GM19025 (cell line): Measurements from ENCODE around the gene ADGRL2.

Experiments
- ATAC-seq: cut with Tn5 transposase; IDR thresholded peaks from one replicate; pipeline ENCODE4 v1.9.1; 2021; ENCODE audit warnings: mild to moderate bottlenecking, low read depth, moderate library complexity; ENCODE audit not compliant: unreplicated experiment

ADGRL2 gene

DNA sequence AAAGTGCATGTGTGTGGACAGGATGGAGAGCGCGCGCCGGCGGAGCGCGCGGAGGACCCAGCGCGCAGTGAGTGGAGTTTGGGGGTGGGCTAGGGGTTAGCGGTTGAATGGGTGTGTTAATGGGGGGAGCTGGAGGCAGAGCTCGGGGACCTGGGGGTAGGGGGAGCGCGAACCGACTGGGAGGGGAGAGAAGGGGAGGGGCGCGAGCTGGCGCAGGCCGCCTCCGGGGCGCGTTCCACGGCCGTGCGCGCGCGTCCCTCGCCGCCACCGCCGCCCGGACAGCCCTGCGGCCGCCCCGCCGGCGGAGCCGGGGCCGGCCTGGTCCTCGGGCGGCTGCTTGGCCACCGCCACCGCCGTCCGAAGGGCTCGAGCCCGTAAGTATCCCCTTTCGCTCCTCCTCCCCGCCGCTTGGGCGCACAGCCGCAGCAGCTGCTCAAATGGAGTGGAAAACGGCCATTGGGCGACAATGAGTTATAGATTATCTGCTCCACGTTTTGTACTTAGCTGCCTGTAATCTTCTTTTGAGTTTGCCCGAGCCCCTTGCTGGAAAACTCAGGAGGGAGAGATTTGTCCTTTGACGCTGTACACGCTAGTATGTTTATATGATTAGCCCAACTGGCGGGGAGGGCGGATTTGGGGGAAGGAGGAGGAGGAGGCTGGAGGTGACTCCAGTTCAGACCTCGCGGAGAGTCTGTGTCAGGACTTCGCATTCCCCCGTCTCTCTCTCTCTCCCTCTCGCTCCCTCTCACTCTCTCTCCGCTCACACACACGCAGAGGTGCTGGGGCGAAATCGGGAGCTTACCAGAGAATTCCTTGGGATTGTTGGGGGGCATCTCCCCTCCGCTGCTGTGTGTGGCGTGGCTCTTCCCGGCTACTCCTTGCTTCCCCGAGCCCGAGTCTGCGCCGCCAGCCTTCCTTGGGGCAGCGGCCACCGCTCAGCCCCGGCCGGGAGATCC lies at the start of gene ADGRL2:
ADGRL2 (plus strand) TSS at position 240 of the 956 bp plus-strand sequence. CDS start 36,051 bp downstream, outside the sequence.
- no peak for ATAC-seq

DNA sequence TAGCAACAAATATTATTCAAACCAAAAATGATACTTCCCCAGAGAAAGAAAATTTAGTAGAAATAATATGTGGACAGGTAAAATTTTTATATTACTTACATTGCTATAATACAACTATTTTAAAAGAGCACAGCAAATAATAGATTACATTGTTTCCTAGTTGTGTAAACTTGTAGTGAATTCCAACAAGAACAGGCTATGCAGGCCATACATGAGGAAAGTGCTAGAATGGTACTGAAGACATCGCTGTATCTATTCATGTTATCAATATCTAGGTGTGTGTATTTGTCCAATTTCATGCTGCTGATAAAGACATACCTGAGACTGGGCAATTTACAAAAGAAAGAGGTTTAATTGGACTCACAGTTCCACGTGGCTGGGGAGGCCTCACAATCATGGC lies 47.9 kb upstream of the ADGRL2 start:
- ATAC-seq, result no peak

DNA sequence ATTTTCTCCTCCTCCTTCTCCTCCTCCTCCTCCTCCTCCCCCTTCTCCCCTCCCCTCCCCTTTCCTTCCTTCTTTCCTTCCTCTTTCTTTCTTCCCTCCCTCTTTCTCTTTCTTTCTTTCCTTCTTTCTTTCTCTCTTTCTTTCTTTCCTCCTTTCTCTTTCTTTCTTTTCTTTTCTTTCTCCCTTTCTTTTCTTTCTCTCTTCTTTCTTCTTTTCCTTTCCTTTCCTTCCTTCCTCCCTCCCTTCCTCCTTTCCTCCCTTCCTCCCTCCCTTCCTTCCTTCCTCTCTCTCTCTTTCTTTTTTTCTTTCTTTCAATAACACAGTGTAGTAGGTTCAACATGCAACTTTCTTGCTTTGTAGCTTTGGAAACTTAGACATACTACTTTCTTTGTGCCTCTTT lies 46.3 kb upstream of the ADGRL2 start:
- ATAC-seq, result no peak

DNA sequence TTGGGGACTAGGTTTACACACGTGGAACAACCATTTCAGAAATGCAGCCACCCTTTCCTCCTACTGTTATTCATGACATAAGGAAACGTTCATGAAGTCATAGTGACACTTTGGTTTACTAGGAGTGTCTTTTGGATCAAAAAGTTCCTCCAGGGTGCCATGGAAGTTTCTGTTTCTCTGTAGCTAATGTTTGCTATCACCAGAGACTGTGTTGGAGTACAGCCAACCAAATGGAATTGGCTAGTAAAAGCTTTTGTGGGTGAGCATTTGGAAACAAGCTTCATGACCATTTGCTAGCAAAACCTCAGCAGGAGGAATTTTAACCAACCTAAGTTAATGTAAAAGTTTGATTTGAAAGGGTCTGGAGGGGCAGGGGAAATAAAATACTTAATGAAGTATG lies 43.9 kb upstream of the ADGRL2 start:
- ATAC-seq, result no peak

DNA sequence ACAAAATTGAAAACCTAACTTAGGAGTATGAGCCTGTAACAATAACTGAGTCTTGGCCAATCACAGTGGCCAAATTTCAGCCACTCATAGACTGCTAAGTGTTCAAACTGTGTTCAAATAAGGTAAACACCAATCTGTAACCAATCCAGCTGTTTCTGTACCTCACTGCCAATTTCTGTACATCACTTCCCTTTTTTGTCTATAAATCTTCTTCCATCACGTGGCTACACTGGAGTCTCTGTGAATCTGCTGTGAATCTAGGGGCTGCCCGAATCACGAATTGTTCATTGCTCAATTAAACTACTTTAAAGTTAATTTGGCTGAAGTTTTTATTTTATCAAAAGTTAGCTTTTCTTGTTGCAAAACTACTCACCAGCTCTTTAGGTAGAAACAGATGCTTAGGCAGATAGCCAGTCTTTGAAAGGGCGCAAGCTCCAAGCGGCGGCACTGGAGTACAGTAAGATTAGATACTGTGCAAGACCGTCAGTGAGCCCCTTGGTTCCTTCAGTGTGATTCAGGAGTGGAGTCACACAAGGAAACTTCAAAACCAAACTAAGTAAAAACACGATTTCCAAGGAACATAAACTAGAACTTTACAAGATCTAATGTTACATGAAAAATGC lies 43.2 kb upstream of the ADGRL2 start:
- no peak for ATAC-seq

DNA sequence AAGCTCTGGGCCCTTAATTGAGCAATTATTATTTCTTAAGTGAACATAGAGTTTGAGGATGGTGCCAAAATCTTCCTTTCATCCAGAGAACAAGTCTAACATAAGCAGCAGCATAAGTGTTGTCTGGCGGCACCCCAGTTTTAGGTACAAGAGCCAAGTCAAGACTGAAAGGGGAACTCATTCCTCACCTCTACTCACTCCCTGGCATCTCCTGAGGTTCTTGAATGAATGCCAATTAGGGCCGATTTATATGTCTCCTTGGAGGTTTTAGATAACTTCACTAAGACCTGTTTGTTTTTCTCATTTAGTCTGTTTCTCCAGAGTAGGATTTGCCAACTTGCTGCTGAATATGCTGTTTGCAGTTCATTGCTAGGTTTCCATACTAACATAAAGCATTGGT lies 42.6 kb upstream of the ADGRL2 start:
- no peak for ATAC-seq

DNA sequence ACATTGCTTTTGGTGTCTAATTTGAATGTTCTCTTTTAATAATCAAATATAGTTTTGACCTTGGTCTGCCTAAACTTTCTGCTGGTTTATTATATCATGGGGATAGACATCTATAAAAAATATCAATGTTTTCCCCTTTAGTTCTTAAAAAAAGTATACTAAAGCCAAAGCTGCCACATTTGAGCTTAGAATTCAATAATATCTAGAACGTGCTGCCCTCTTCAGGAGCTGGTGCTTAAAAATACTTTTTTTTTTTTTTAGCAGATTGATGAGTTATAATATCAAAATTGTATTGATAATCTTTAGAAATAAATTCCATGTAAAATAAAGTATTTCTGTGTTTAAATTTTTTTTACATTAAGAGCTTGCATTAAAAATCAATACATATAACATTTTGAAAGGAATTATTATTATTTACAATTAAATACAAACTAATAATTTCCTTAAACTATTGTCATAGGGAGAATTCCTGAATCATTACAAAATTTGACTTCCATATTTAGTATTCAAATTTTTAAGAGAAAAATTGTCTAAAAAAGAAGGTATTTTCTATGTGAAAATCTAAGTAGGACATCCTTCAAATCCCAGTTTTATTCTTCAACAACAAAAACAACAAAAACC lies 40.1 kb upstream of the ADGRL2 start:
- no peak for ATAC-seq

DNA sequence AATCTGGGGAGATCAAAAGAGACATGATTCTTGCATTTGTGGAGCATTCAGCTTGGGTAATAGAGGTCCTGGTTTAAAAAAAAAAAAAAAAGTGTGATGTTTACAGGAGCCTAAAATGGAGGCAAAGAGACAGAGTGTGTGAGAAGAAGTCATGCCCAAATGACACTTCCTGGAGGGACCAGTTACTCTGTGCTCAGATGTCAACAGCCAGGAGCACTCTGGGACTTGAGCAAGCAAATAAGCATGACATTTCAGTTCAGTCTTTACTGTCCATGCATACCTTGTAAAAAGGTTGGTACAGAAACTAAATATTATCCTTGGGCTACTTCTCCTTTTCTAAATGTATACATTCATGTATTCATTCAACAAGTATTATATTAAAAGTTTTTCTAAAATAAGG lies 25.2 kb upstream of the ADGRL2 start:
- no peak for ATAC-seq

DNA sequence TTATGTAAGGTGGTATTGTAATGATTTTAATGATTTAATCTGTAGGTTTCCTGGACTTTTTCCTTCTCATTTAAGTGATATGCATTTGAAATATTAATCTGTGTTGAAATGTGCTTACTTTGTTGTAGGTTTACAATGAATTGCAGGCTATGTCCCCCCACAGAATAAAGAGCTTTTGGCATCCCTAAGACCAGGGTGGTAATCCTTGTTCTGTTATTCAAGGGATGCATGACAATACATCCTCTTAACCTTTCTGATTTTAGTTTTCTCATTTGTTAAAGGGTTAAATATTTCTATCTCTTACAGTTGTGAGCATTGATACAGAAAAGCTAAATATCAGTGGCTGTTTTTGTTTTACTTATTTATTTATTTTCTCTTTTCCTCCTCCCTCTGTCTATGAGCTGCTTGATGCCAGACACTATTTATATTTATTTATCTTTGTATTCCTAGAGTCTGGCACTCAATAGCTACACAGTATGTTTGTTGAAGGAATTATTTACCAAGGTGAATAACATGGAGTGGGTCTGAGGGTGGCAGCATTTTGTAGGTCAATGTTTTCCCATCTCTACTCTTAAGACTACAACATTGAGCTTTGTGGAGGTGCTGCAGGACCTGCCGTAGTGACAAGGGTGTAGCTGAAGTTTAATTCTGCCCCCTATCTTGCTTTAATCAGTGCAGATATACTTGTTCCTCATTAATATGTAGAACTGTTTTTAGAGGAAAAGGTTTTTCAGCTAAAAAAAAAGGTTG lies 19.9 kb upstream of the ADGRL2 start:
- ATAC-seq, result no peak

DNA sequence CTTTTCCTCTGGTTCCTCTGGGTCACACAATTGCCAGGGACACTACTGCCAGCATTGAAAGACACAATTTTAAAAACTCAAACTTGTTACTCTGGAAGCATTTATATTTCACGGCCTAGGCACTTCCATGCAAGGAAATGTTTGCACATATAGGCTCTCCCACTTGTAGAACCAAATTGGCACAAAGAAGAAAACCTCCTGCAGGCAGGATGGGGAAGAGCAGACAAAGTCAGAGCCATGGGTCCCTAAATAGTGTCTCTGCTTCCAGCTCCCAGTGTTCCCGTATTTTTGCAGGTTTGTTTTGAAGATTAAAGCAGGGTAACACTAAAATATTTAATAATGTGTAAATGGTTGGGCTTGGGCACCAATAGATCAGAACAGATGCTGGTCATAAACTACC lies 19.0 kb upstream of the ADGRL2 start:
- no peak for ATAC-seq

DNA sequence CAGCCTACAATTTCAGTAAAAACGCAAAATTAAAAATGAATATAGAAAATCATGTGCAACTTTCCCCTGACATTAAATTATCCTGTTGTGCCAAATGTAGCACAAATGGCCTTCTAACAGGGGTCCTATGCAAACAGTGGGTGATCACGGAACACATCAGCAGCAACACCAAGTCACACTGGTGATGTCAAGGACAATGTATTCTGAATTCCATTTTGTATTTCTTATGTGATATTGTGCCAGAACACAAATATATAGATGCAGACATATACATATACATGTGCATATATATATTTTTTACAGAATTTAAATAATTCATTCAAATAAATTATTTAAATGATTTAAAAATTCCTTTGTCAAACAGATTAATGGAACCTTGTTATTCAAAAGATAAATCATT lies 8.6 kb upstream of the ADGRL2 start:
- ATAC-seq, result no peak

DNA sequence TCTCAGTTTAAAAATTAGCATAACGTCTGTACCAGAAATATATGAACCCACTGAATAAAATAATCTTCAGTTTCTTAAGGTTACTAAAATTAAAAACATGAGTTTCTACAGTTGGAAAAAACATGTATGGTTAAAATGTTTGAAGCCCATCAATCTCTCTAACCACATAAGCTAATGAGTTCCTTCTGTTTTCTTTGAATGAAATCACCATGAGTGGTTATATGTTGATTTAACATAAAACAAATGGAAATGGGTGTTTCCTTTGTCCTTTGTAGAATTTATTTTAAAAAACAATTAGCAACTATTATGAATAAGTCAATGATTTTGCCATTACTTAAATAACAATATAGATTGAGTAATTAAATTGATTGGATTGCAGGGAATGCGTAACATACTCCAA lies 3.0 kb upstream of the ADGRL2 start:
- ATAC-seq, result no peak

DNA sequence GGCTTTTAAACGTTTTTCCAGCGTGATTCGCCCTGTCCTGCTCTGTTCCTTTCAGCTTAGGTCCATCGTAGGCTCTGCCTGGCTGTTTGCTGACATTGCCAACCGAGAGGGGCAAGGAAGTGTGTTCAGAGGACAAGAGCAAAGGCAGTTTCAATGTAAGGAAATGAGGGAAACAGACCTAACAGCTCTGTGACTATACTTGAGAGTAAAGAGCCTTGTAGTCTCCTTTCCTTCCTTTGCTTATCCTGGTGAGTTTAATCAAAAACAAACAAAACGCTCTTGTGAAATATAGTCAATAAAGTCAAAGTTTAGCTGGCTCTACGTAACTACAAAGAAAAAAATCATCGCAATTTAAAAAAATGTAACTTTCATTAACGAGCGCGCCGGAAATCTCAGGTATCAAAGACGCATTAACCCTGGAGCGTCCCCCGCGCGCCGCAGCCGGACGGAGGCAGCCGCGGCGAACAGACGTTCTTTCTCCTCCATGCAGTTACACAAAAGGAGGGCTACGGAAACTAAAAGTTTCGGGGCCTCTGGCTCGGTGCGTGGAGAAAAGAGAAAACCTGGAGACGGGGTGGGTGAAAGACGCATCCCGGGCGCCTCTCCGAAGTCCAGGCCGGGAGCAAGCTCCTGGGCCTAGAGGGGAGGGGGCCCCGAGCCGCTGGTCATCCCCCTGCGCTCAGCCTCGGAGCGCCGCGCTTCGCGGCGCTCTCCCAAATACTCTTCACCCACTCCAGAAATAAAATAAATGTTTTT lies 617 bp upstream of the ADGRL2 start:
- no peak for ATAC-seq

DNA sequence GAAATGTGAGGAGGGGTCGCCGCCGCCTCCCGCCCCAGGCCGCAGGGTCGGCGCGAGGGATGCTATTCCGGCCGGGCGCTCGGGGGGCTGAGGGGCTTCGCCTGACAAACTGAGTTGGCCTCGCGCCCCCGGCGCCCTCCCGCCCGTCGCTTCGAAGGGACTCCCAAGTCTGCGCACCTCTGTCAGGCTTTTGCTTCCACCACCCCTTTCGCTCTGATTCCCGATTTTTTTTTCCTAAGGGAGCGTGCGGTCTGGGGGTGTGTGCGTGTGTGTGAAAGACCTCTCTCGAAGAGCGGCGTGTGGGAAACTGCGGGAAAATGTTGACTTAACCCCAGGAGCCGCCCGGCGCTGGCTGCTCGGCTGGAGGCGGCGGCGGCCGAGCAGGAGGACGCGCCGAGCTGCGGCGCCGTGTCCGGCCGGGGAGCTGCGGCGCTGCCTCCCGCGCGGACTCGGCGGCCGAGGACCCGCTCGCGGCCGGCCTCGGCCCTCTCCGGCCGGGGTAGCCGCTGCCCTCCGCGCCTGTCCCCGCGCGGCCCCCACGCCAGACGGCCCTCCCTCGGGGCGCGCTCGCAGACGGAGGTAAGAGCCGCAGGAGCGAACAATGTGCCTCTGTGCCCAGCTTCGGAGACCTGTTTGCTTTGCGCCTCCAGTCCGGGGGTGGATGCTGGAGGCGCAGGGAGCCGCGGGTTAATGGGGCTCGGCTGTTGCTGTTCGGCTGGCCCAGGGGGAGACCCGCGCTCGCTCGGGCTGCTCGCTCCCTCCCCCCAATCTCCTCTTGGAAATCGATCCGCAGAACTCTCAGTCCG lies 1.1 kb downstream of the ADGRL2 start:
- no peak for ATAC-seq

DNA sequence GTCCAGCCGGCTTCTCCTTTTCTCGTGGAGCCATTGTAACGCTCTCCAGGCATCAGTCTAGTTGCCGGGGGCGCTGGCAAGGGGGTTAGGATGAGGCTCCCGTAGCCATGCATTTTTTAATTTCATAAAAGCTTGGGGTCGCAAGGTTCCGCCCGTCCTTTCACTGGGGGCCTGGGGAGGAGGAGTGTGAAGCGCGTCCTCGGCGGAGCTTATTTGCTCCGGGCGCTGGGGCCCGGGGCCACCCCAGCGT lies 1.6 kb downstream of the ADGRL2 start:
- no peak for ATAC-seq

DNA sequence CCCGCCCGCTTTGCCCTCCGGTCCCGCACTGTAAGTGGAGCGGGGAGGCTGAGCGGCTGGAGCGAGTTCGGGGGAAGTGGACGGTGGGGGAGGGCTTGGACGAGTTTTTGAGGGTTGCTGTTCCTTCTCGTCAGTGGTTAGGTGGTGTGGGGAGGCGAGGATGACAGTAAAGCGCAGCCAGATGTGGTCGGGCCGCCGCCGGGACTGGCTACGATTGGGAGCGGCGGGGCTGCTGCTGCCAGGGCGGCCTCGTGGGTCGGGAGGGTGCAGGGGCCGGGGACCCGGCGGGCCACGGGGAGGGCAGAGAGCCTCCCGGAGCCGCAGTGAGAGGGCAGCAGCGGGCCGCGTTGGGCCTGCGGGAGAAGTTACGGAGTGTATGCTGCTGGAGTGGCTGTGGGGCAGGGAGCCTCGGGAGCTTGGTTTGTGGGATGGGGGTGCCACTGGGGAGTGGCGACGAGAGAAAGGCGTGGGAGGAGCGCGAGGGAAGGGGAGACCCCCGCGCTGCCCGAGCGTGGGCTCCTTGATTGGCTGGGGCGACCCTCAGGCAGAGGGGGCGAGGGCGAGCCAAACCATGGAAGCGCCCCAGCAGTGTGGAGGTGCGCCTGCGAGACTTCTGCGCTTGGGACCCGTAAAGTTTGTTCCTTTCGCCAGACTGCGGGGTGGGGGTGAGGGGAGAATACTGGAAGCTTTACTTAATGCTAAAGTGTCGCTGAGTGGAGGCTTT lies 2.1 kb downstream of the ADGRL2 start:
- ATAC-seq, result no peak

DNA sequence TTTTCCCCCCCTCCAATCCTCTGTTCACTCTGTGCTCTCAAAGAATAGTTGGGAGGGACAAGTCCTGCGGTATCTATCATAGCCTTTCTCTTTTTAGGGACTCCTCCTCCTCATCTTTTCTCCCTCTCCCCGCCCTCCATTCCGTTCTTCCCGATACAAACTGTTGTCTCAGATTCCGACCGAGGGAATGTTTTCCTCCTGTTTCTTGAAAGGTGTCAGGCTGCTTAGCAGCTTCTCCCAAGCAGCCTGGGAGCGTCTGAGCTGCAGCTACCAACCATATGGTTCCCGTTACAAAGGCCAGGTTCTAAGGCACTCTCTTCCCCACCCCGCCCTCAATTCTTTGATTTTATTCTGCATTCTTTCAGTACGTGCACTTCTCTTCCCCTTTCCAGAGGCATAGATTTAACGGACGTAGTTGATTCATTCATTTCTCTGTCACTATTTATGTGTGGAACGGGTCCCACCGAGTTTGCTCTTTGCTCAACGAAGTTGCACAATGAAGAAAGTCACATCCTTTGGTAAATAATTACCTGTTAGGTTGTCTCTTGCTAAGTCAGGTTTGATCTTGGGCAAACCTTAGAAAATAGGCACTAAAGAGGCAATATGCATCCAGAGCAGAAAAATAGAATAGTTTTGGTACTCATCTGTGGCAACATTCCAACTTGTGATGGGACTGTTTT lies 2.8 kb downstream of the ADGRL2 start:
- no peak for ATAC-seq

DNA sequence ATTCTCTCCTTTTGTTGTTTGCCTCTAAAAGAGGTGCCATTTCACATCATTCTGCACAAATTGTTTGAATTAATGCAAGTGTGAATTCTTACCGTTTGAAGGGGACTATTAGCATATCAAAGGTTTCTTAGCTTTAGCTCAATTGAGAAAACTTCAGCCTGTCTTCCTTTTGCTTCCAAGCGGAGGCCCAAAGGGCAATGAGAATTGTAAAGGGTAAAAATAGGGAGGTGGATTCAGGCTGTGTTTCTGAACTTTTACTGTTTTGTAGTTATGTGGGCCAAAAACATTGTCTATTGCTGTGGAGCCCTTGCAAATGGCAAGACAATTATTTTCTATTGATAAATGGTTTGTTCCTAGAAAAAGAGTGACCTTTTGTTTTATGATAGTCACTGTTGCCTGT lies 3.6 kb downstream of the ADGRL2 start:
- no peak for ATAC-seq
